ENCODE data around the gene BEND4.

The BEND4 gene

DNA sequence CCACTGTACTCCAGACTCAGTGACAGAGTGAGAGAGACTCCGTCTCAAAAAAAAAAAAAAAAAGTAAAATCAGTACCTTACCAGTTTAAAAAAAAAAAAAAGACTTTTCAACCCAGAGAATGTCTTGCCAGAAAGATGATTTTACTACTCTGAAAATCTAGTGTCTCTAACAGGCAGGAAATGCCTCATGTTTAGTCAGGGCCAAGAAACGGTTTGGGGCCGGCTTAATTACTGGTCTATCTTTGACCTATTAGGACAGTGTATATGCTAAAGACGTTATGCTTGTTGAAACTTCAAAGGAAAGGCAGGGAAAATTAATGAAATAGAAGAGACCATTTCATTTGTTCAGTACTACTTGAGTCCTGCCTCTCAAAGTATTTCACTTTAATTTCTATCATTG is 9.9 kb downstream of the BEND4 start:
- no peak for DNase-seq (ENCODE audit: low read depth)
- no peak overlapping the region for H3K4me3 ChIP-seq (ENCODE audit: low read depth, low read length)
- in situ Hi-C loops (cut with HindIII; ENCODE audit: low sequenced_read_pairs) = no loop called here
- TF ChIP-seq, protein P1, sequence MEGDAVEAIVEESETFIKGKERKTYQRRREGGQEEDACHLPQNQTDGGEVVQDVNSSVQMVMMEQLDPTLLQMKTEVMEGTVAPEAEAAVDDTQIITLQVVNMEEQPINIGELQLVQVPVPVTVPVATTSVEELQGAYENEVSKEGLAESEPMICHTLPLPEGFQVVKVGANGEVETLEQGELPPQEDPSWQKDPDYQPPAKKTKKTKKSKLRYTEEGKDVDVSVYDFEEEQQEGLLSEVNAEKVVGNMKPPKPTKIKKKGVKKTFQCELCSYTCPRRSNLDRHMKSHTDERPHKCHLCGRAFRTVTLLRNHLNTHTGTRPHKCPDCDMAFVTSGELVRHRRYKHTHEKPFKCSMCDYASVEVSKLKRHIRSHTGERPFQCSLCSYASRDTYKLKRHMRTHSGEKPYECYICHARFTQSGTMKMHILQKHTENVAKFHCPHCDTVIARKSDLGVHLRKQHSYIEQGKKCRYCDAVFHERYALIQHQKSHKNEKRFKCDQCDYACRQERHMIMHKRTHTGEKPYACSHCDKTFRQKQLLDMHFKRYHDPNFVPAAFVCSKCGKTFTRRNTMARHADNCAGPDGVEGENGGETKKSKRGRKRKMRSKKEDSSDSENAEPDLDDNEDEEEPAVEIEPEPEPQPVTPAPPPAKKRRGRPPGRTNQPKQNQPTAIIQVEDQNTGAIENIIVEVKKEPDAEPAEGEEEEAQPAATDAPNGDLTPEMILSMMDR (IDR thresholded peaks at IDR 0.05; ENCODE audit: low read depth, low read length, missing control alignments) = no peak

DNA sequence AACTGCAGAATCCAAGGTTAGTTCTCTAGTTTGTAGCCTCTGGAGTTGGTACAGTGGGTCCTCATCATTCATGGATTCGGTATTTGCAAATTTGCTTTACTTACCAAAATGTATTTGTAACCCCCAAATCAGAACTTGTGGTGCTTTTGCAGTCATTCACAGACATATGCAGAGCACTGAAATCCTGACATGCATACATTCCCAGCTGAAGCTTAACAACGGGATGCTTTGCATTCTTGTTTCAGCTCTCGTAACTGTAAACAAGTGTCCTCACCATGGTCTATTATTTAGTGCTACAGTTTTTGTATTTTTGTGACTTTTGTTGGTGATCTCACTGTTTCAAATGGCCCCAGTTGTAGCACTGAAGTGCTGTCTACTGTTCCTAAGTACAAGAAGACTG is 16.1 kb downstream of the BEND4 start:
- DNase-seq (ENCODE audit: low read depth) = no peak
- TF ChIP-seq, protein P1 (IDR thresholded peaks at IDR 0.05; ENCODE audit: low read depth, low read length, missing control alignments) = no peak
- no peak overlapping the region for H3K4me3 ChIP-seq (ENCODE audit: low read depth, low read length)
- in situ Hi-C loops (cut with HindIII; ENCODE audit: low sequenced_read_pairs) = no loop called here

DNA sequence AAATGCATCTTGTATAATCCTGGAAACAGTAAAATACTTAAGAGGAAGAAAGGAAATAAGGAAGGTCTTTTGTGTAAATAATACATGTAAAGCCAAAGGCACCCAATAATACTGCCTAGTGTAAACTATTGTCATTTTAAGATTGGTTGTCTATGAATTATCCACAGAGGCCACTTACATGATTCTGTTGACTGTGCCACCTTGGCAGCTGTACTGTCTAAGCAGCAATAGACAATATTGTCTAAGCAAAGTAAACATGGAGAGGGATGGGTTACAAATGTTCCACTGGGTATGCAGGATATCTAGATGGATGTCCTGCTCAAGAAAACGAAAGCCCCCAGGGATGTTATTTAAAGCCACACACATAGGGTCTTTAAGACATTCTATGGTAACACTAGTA is 19.4 kb downstream of the BEND4 start:
- TF ChIP-seq, protein P1 (IDR thresholded peaks at IDR 0.05; ENCODE audit: low read depth, low read length, missing control alignments) = no peak
- no peak overlapping the region for H3K4me3 ChIP-seq (ENCODE audit: low read depth, low read length)
- in situ Hi-C loops (cut with HindIII; ENCODE audit: low sequenced_read_pairs) = no loop called here
- no peak for DNase-seq (ENCODE audit: low read depth)

DNA sequence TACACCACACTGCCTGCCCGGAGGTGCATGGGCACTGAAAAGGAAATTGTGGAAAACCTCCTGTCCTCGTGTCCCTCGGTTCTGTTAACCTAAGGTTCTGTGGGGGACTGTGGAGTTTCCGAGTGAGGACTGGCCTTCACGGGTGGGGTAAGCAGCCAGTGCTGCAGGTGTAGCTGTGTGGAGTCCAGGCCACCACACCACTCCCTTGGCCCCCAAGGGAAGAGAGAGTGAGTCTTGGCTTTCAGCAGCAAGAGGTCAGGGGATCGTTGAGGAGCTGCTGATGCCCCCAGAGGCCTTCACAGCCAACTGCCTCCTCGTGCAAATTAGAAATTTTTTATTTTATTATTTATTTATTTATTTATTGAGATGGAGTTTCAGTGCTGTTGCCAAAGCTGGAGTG is 20.4 kb downstream of the BEND4 start:
- in situ Hi-C loops (cut with HindIII; ENCODE audit: low sequenced_read_pairs) = no loop called here
- TF ChIP-seq, protein P1 (IDR thresholded peaks at IDR 0.05; ENCODE audit: low read depth, low read length, missing control alignments) = no peak
- DNase-seq (ENCODE audit: low read depth) = no peak
- no peak overlapping the region for H3K4me3 ChIP-seq (ENCODE audit: low read depth, low read length)

DNA sequence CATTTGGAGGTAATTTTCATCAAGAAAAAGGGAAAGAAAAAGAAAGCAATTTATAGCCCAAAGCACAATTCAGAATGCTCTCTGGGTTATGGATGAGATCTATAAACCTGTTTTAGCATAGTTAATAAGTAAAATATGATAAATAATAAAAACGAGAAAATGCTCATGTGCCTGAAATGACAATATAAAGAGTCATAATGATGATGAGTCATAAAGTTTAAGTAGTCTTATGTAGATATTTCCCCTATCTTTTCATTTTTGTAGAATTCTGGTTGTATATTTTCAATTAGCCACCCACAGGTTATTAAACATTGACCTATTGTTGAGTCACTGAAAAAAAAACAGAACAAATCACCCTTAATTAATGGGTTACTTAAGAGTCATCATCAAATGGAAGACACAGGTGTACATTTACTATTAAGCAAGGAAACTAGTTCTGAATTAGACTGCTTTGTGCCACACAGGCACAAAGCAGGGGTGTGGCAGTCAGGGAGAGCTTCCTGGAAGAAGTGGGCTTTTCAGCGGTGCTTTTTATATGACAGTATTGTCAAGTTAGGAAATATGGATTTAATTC is 29.3 kb downstream of the BEND4 start:
- TF ChIP-seq, protein P1 (IDR thresholded peaks at IDR 0.05; ENCODE audit: low read depth, low read length, missing control alignments) = no peak
- in situ Hi-C loops (cut with HindIII; ENCODE audit: low sequenced_read_pairs) = no loop called here
- no peak for DNase-seq (ENCODE audit: low read depth)
- no peak overlapping the region for H3K4me3 ChIP-seq (ENCODE audit: low read depth, low read length)

DNA sequence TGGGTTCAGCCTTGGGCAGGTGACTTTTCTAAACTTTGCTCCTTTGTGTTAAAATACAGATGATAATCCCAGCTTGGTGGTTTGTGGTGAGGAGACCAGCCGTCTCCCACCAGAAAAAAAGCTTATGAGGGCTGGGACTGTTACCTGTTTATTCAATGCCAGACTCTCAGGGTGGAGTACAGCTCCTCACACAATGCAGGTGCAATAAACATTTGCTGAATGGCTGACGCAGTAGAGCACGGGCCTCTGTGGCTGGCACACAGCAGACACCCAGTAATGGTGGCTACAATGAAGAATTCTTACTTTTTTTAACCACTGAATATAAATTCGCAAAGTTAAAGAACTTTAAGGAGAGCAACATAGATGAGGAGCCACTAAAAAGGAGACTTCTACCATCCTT is 30.2 kb downstream of the BEND4 start:
- H3K4me3 ChIP-seq (ENCODE audit: low read depth, low read length) = no peak overlapping the region
- TF ChIP-seq, protein P1 (IDR thresholded peaks at IDR 0.05; ENCODE audit: low read depth, low read length, missing control alignments) = no peak
- in situ Hi-C loops (cut with HindIII; ENCODE audit: low sequenced_read_pairs) = no loop called here
- DNase-seq (ENCODE audit: low read depth) = no peak

DNA sequence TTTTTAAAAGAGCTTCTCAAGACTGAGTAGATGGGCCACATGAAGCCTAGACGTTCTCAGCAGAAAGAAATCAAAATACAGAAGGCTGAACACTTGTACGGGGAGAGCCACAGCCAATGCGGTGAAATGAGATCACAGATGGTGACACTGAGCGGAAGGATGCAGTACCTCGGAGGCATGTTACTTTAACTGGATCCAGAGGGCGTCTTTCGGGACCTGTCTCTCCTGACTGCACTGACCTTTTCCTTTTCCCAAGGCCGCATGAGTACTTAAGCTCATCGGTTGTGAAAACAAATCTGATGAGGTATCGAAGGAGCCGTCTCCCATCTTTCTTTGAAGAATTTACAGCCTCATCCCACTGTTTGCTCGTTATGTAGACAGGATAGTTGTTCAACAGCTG is 32.6 kb downstream of the BEND4 start:
- no peak overlapping the region for H3K4me3 ChIP-seq (ENCODE audit: low read depth, low read length)
- TF ChIP-seq, protein P1 (IDR thresholded peaks at IDR 0.05; ENCODE audit: low read depth, low read length, missing control alignments) = no peak
- in situ Hi-C loops (cut with HindIII; ENCODE audit: low sequenced_read_pairs) = no loop called here
- no peak for DNase-seq (ENCODE audit: low read depth)

All from astrocyte of the cerebellum (primary cell).